Loucy (cell line): ENCODE measurements around the gene SLC2A11.

Experiments used
- H2AFZ ChIP-seq: fragments of 200-600 bp; sonication (generic); 2 replicates; pipeline ENCODE4 v1.6.0; 2016; ENCODE audit warnings: antibody characterized with exemption, mild to moderate bottlenecking, low read length, moderate library complexity
- H3F3A ChIP-seq: fragments of 200-600 bp; 2 replicates; pipeline ENCODE4 v1.6.0; 2016; ENCODE audit warnings: antibody characterized with exemption, low read depth, mild to moderate bottlenecking
- H3K27me3 ChIP-seq: fragments of 200-600 bp; sonication (generic); 2 replicates; pipeline ENCODE4 v1.6.1; 2014; ENCODE audit warnings: low read length, mild to moderate bottlenecking; ENCODE audit not compliant: insufficient read depth, poor library complexity, severe bottlenecking
- H3K36me3 ChIP-seq: fragments of 200-600 bp; sonication (generic); 2 replicates; pipeline ENCODE4 v1.6.1; 2016; ENCODE audit warnings: low read length; ENCODE audit not compliant: insufficient read depth
- H3K4me1 ChIP-seq: fragments of 200-600 bp; sonication (generic); 2 replicates; pipeline ENCODE4 v1.5.1; 2014; ENCODE audit warnings: low read length, mild to moderate bottlenecking; ENCODE audit not compliant: insufficient read depth, poor library complexity, severe bottlenecking
- H3K4me2 ChIP-seq: fragments of 200-600 bp; sonication (generic); 2 replicates; pipeline ENCODE4 v1.6.0; 2014; ENCODE audit warnings: antibody characterized with exemption, low read length, low read depth, mild to moderate bottlenecking; ENCODE audit not compliant: poor library complexity, severe bottlenecking
- H3K4me3 ChIP-seq: fragments of 200-600 bp; sonication (generic); 2 replicates; pipeline ENCODE4 v1.5.1; 2014; ENCODE audit warnings: low read length, mild to moderate bottlenecking, mixed read lengths; ENCODE audit not compliant: poor library complexity, severe bottlenecking
- H3K79me2 ChIP-seq: fragments of 200-600 bp; sonication (generic); 2 replicates; pipeline ENCODE4 v1.6.1; 2014; ENCODE audit warnings: low read length; ENCODE audit not compliant: insufficient read depth
- H3K9ac ChIP-seq: fragments of 200-600 bp; sonication (generic); 2 replicates; pipeline ENCODE4 v1.6.0; 2014; ENCODE audit warnings: mild to moderate bottlenecking, low read depth, low read length, moderate library complexity; ENCODE audit not compliant: poor library complexity, severe bottlenecking
- H3K9me2 ChIP-seq: fragments of 200-600 bp; sonication (generic); replicated peaks from 2 replicates; pipeline ENCODE4 v1.6.1; 2016; ENCODE audit warnings: low read depth, low read length, mixed read lengths
- H3K9me3 ChIP-seq: fragments of 200-600 bp; sonication (generic); 2 replicates; pipeline ENCODE4 v1.6.1; 2014; ENCODE audit warnings: mild to moderate bottlenecking, antibody characterized with exemption, low read length, low read depth; ENCODE audit not compliant: insufficient read depth
- H4K20me1 ChIP-seq: fragments of 200-600 bp; sonication (generic); 2 replicates; pipeline ENCODE4 v1.6.0; 2014; ENCODE audit warnings: antibody characterized with exemption, low read length, mild to moderate bottlenecking; ENCODE audit not compliant: insufficient read depth, poor library complexity, severe bottlenecking
- EZH2phosphoT487 ChIP-seq: fragments of 200-600 bp; IDR thresholded peaks from 2 replicates; pipeline ENCODE4 v1.6.1; 2018; ENCODE audit warnings: antibody characterized with exemption, mild to moderate bottlenecking, moderate library complexity, borderline replicate concordance
- TF ChIP-seq, protein P1 (sequence below): fragments of 200-600 bp; sonication (generic); conservative IDR thresholded peaks from 2 replicates; pipeline ENCODE4 v1.5.1; 2014; ENCODE audit warnings: mild to moderate bottlenecking, antibody characterized with exemption, low read length

Gene SLC2A11, protein sequence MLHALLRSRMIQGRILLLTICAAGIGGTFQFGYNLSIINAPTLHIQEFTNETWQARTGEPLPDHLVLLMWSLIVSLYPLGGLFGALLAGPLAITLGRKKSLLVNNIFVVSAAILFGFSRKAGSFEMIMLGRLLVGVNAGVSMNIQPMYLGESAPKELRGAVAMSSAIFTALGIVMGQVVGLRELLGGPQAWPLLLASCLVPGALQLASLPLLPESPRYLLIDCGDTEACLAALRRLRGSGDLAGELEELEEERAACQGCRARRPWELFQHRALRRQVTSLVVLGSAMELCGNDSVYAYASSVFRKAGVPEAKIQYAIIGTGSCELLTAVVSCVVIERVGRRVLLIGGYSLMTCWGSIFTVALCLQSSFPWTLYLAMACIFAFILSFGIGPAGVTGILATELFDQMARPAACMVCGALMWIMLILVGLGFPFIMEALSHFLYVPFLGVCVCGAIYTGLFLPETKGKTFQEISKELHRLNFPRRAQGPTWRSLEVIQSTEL

DNA sequence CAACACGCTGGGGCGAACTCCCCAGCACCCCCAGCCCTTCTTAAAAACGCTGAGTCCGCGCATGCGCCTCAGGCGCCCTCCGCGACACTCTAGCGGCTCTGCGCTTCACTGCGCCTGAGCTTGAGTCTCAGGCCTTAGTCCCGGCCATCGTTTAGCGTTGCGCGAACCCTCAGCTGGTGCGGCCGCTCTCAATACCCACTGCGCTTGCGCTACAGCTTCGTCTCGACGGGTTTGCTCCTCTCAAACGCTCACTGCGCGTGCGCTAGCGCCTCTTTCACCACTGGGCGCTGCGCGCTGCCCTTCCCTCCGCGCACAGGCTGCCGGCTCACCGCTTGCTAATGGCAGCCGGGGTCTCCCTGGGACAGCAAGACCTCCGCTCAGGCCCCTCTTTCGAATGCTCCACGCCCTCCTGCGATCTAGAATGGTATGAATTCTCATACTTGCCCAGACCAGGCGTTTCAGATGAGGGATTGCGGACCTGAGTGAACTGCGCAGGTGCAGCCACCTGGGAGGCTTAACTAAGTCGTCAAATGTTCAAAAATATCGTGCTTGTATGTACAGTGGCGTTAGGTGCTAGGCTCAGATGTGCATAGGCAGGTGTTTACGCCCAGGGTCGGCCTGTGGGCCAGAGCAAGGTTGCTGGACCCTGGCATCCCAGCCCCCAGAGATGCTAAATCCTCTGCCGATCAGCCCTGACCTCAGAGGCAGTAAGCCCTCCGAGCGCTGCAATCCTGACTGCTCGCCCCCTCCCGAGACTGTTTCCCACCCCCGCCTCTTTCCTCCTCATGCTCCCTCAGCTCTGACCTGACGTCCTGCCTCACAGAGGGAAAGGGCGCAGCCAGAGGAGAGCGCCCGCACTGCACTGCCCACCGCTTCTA lies at the start of gene SLC2A11:
TSS of gene SLC2A11 (plus strand) at position 270 of the 878 bp plus-strand sequence. CDS start at position 395, 125 bp downstream.
- Histone ChIP-seq H3K4me3 (peak within 1 kb of the TSS; percentile 87), H2AFZ (peak within 1 kb of the TSS; percentile 95)
- TF ChIP-seq EZH2phosphoT487, result no peak
- TF ChIP-seq, protein P1, sequence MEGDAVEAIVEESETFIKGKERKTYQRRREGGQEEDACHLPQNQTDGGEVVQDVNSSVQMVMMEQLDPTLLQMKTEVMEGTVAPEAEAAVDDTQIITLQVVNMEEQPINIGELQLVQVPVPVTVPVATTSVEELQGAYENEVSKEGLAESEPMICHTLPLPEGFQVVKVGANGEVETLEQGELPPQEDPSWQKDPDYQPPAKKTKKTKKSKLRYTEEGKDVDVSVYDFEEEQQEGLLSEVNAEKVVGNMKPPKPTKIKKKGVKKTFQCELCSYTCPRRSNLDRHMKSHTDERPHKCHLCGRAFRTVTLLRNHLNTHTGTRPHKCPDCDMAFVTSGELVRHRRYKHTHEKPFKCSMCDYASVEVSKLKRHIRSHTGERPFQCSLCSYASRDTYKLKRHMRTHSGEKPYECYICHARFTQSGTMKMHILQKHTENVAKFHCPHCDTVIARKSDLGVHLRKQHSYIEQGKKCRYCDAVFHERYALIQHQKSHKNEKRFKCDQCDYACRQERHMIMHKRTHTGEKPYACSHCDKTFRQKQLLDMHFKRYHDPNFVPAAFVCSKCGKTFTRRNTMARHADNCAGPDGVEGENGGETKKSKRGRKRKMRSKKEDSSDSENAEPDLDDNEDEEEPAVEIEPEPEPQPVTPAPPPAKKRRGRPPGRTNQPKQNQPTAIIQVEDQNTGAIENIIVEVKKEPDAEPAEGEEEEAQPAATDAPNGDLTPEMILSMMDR, result no peak; the same call in 1 of the 2 replicates

DNA sequence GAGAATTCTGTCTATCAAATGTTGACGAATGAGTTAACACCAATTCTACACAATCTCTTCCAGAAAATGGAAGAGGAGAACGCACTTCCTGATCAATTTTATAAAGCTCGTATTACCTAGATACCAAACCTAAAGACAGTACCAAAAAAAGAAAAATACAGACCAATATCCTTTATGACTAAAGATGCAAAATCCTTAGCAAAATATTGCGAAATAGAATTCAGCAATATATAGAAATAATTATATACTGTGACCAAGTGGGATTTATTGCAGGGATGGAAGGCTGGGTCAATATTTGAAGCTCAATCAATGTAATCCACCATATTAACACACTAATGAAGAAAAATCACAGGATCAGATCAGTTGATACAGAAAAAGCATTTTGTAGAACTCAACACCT lies 45.3 kb upstream of the SLC2A11 start:
- H3K9ac ChIP-seq, result no peak overlapping the region
- 0 out of 2 replicates have a peak, but pooled peaks cover 3% of the 10 kb centered on the region for H3F3A ChIP-seq
- no peak overlapping the region for H3K4me2 ChIP-seq
- H3K9me3 ChIP-seq, result no peaks in the 10 kb centered on the region
- no peaks in the 10 kb centered on the region for H3K79me2 ChIP-seq
- H3K9me2 ChIP-seq, result no peaks in the 10 kb centered on the region
- H3K36me3 ChIP-seq, result peaks cover 26% of the 10 kb centered on the region; the same call in 1 of the 2 replicates
- H3K4me3 ChIP-seq, result no peak overlapping the region
- H3K4me1 ChIP-seq, result no peaks in the 10 kb centered on the region
- H3K27me3 ChIP-seq, result no peaks in the 10 kb centered on the region
- TF ChIP-seq EZH2phosphoT487, result no peak
- no peaks in the 10 kb centered on the region for H4K20me1 ChIP-seq
- H2AFZ ChIP-seq, result no peak overlapping the region

More for the DNA sequence above, at the start of gene SLC2A11:
- no peaks in the 10 kb centered on the region for H3K9me3 ChIP-seq
- H3K79me2 ChIP-seq, result peaks cover 10% of the 10 kb centered on the region; the same call in 1 of the 2 replicates
- H3F3A ChIP-seq, result no peaks in the 10 kb centered on the region
- H3K4me1 ChIP-seq, result peaks cover 26% of the 10 kb centered on the region
- no peaks in the 10 kb centered on the region for H3K9me2 ChIP-seq
- no peaks in the 10 kb centered on the region for H4K20me1 ChIP-seq
- no peaks in the 10 kb centered on the region for H3K36me3 ChIP-seq
- H3K4me2 ChIP-seq, result peak within 1 kb of the TSS; percentile 82
- H3K27me3 ChIP-seq, result no peaks in the 10 kb centered on the region
- peak within 1 kb of the TSS; percentile 91 for H3K9ac ChIP-seq

DNA sequence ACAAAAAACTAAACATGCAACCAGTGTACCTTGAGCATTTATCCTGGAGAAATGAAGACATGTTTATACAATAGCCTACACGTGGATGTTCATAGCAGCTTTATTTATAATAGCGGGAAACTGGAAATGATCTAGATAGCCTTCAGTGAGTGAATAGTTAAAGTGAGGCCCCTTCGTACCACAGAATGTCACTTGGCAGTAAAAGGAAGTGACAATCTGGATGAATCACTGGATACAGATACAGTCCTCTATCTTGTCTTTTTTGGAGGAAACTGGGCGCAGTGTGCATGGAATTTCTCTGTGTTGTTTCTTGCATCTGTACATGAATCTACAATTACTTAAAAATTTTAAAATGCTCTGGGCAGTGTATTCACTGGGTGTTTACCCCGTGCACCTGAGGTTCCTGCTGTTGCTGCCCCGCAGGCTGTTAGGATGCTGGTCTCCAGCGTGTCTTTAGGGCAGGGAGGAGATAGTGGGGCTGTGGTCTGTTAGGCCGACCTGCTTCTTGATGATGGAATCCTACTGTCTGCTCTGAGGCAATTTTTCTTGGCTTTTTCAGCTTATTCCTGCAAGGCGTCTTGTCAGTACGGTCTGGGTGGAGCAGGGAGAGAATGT lies 42.0 kb upstream of the SLC2A11 start:
- H4K20me1 ChIP-seq, result no peaks in the 10 kb centered on the region
- no peaks in the 10 kb centered on the region for H3K27me3 ChIP-seq
- 0 out of 2 replicates have a peak, but pooled peaks cover 3% of the 10 kb centered on the region for H3F3A ChIP-seq
- H3K9ac ChIP-seq, result no peak overlapping the region
- no peaks in the 10 kb centered on the region for H3K9me2 ChIP-seq
- H2AFZ ChIP-seq, result no peak overlapping the region
- no peaks in the 10 kb centered on the region for H3K9me3 ChIP-seq
- H3K79me2 ChIP-seq, result no peaks in the 10 kb centered on the region
- H3K4me2 ChIP-seq, result no peak overlapping the region
- TF ChIP-seq, protein P1, result no peak
- TF ChIP-seq EZH2phosphoT487, result no peak
- H3K4me3 ChIP-seq, result no peak overlapping the region
- no peaks in the 10 kb centered on the region for H3K4me1 ChIP-seq
- peaks cover 53% of the 10 kb centered on the region; the same call in 1 of the 2 replicates for H3K36me3 ChIP-seq
